HepG2 (cell line): ENCODE results near the gene ENO1. TPM values are rescaled to one million over a fixed set of nuclear protein-coding genes. Genes with fewer than 3 reads are reported as not detected.

Source experiments
- ARID5B ChIP-seq: IDR thresholded peaks from 2 replicates; pipeline ENCODE4 v1.4.0; 2020; ENCODE audit warnings: mild to moderate bottlenecking, missing genetic modification reagents
- DMAP1 ChIP-seq: IDR thresholded peaks from 2 replicates; pipeline ENCODE4 v1.6.1; 2016
- DMTF1 ChIP-seq: sonication (generic); formaldehyde crosslinking; IDR thresholded peaks from 2 replicates; pipeline ENCODE4 v1.4.0; 2020; ENCODE audit warnings: mild to moderate bottlenecking, missing genetic modification reagents
- HCFC1 ChIP-seq: fragments of 150-350 bp; IDR thresholded peaks from 2 replicates; pipeline ENCODE4 v1.6.1; 2014; ENCODE audit warnings: low read depth, low read length
- HNF4G ChIP-seq, 2 experiments: sonication (generic) in 1 of 2; formaldehyde crosslinking in 1 of 2; IDR thresholded peaks; 2 replicates each; pipeline versions ENCODE4 v1.4.0 to v1.6.1; 2011 to 2020; ENCODE audit warnings: borderline replicate concordance in 2 of 2, low read depth in 2 of 2, mild to moderate bottlenecking in 2 of 2, low read length in 1 of 2, missing genetic modification reagents in 1 of 2, moderate library complexity in 1 of 2
- ISL2 ChIP-seq: sonication (generic); formaldehyde crosslinking; IDR thresholded peaks from 2 replicates; pipeline ENCODE4 v1.5.0; 2020; ENCODE audit warnings: missing genetic modification reagents
- KDM1A ChIP-seq: IDR thresholded peaks from 2 replicates; pipeline ENCODE4 v1.6.1; 2016; ENCODE audit warnings: missing compliant biosample characterization
- MAFG ChIP-seq: sonication (generic); formaldehyde crosslinking; IDR thresholded peaks from 2 replicates; pipeline ENCODE4 v1.5.1; 2020; ENCODE audit warnings: mild to moderate bottlenecking, missing genetic modification reagents
- TBP ChIP-seq: sonication (generic); formaldehyde crosslinking; IDR thresholded peaks from 2 replicates; pipeline ENCODE4 v1.5.0; 2020; ENCODE audit warnings: missing genetic modification reagents
- TCF12 ChIP-seq, 2 experiments: fragments of 450-650 bp in 1 of 2; sonication (generic) in 1 of 2; formaldehyde crosslinking in 1 of 2; IDR thresholded peaks; 2 replicates each; pipeline versions ENCODE4 v1.6.1 to v1.8.0; 2017 to 2022; ENCODE audit warnings: antibody characterized with exemption in 1 of 2, mild to moderate bottlenecking in 1 of 2, missing genetic modification reagents in 1 of 2, moderate library complexity in 1 of 2
- ZNF20 ChIP-seq: sonication (generic); formaldehyde crosslinking; IDR thresholded peaks from 2 replicates; pipeline ENCODE4 v1.4.0; 2020; ENCODE audit warnings: mild to moderate bottlenecking, moderate library complexity, missing genetic modification reagents
- ZNF546 ChIP-seq: sonication (generic); formaldehyde crosslinking; conservative IDR thresholded peaks from 2 replicates; pipeline ENCODE4 v1.8.1; 2023; ENCODE audit warnings: mild to moderate bottlenecking, missing genetic modification reagents
- ZNF839 ChIP-seq: sonication (generic); formaldehyde crosslinking; IDR thresholded peaks from 2 replicates; pipeline ENCODE4 v1.4.0; 2020; ENCODE audit warnings: missing genetic modification reagents, mild to moderate bottlenecking, borderline replicate concordance
- ZXDC ChIP-seq: sonication (generic); formaldehyde crosslinking; IDR thresholded peaks from 2 replicates; pipeline ENCODE4 v1.5.0; 2020; ENCODE audit warnings: mild to moderate bottlenecking, missing genetic modification reagents
- polyA plus RNA-seq, 8 experiments: library from polyadenylated mRNA; depleted of rRNA in 3 of 8; stranded (reverse) in 7 of 8; unstranded in 1 of 8; fragments of >200 nt; fragmentation: Illumina TruSeq in 4 of 8; extraction: Trizol in 4 of 8; gene quantifications; 2 replicates each; pipeline versions ENCODE4 v1.2.1 to v1.2.3, GENCODE V29; 2011 to 2016; ENCODE audit warnings: low read depth in 4 of 8, missing spikeins in 1 of 8, mixed read lengths in 1 of 8; ENCODE audit not compliant: insufficient read depth in 1 of 8
- total RNA-seq, 5 experiments: library from RNA; depleted of rRNA; stranded (reverse); fragments of >200 nt; fragmentation: Illumina TruSeq; extraction: Trizol; gene quantifications; 2 replicates each; pipeline ENCODE4 v1.2.3, GENCODE V29; 2016; ENCODE audit warnings: low read depth in 1 of 5
- TF ChIP-seq, protein P1 (sequence below): IDR thresholded peaks from 2 replicates; pipeline ENCODE4 v1.6.1; 2016; ENCODE audit warnings: low read depth
- TF ChIP-seq, protein P2 (sequence below): IDR thresholded peaks from 2 replicates; pipeline ENCODE4 v1.6.1; 2016; ENCODE audit warnings: missing compliant biosample characterization, missing genetic modification reagents, borderline replicate concordance

The ENO1 gene
- total and polyA plus RNA-seq, 2 of the 13 experiments (the other 11 are each of a cell fraction or from before 2014, with no cell fraction given): 1,559 to 3,103 TPM

GRCh38 chr1:8878698-8879463, 395 bp upstream of the ENO1 start (continued):
- no peak for TF ChIP-seq DMTF1 (CRISPR knock-in tag)
- TF ChIP-seq HCFC1: no peak
- TF ChIP-seq DMAP1 (CRISPR knock-in tag): peak; percentile 90
- 0 out of 2 replicates have a peak, but pooled peaks have one; percentile 90 for TF ChIP-seq ZNF546 (CRISPR knock-in tag)
- TF ChIP-seq KDM1A (CRISPR knock-in tag): no peak
- TF ChIP-seq, protein P1, sequence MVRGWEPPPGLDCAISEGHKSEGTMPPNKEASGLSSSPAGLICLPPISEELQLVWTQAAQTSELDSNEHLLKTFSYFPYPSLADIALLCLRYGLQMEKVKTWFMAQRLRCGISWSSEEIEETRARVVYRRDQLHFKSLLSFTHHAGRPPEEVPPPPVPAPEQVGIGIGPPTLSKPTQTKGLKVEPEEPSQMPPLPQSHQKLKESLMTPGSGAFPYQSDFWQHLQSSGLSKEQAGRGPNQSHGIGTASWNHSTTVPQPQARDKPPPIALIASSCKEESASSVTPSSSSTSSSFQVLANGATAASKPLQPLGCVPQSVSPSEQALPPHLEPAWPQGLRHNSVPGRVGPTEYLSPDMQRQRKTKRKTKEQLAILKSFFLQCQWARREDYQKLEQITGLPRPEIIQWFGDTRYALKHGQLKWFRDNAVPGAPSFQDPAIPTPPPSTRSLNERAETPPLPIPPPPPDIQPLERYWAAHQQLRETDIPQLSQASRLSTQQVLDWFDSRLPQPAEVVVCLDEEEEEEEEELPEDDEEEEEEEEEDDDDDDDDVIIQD: peak; percentile 66; the same call in 1 of the 2 replicates
- no peak for TF ChIP-seq ZNF839 (CRISPR knock-in tag)
- 0 out of 2 replicates have a peak, but pooled peaks have one; percentile 63 for TF ChIP-seq ZNF20 (CRISPR knock-in tag)
- peak; percentile 96 for TF ChIP-seq ZXDC (CRISPR knock-in tag)
- no peak for TF ChIP-seq TCF12 (IDR thresholded peaks at IDR 0.05)
- no peak for TF ChIP-seq TCF12 (CRISPR knock-in tag; IDR thresholded peaks at IDR 0.05)
- TF ChIP-seq, protein P2, sequence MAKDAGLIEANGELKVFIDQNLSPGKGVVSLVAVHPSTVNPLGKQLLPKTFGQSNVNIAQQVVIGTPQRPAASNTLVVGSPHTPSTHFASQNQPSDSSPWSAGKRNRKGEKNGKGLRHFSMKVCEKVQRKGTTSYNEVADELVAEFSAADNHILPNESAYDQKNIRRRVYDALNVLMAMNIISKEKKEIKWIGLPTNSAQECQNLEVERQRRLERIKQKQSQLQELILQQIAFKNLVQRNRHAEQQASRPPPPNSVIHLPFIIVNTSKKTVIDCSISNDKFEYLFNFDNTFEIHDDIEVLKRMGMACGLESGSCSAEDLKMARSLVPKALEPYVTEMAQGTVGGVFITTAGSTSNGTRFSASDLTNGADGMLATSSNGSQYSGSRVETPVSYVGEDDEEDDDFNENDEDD (CRISPR knock-in tag): peak; percentile 98
- no peak for TF ChIP-seq TBP (CRISPR knock-in tag)
- no peak; the same call in 1 of the 2 replicates for TF ChIP-seq HNF4G (IDR thresholded peaks at IDR 0.05; ENCODE audit: borderline replicate concordance, low read depth, low read length)
- TF ChIP-seq HNF4G (CRISPR knock-in tag; IDR thresholded peaks at IDR 0.05; ENCODE audit: borderline replicate concordance, low read depth): peak; percentile 81
- peak; percentile 48; the same call in 1 of the 2 replicates for TF ChIP-seq ISL2 (CRISPR knock-in tag)
- no peak for TF ChIP-seq MAFG (CRISPR knock-in tag)
- TF ChIP-seq ARID5B (CRISPR knock-in tag): peak; percentile 69
